Kidney glomerular epithelial cell (primary cell): ENCODE data around the gene ZBTB43.
A peak's percentile ranks its signal among the peaks of the same experiment; 100 is the strongest.
"Not testable (repeated sequence)": the region's sequence is repeated elsewhere in the genome, so short reads cannot be mapped to it uniquely, and the experiment has no call there.

Source experiments
- DNase-seq: peaks from one replicate; lab custom pipeline; 2025; lab: John Stamatoyannopoulos, UW

ZBTB43 gene

GRCh38 chr9:126804696-126805553, at the start of gene ZBTB43:
ZBTB43 (plus strand) TSS chr9:126805040; CDS start chr9:126832510, 27,470 bp downstream.
- DNase-seq, result peak; percentile 91

- no peak for DNase-seq
These were observed 49.4 kb upstream of the ZBTB43 start for GRCh38 chr9:126755317-126755875.

GRCh38 chr9:126756238-126756637, 48.6 kb upstream of the ZBTB43 start:
- DNase-seq, result no peak

GRCh38 chr9:126756876-126757415, 47.9 kb upstream of the ZBTB43 start:
- no peak for DNase-seq

GRCh38 chr9:126758916-126759585, 45.8 kb upstream of the ZBTB43 start:
- no peak for DNase-seq

GRCh38 chr9:126761274-126761673, 43.6 kb upstream of the ZBTB43 start:
- DNase-seq, result no peak

GRCh38 chr9:126763130-126763764, 41.6 kb upstream of the ZBTB43 start:
- DNase-seq, result no peak

- DNase-seq, result no peak
These were observed 31.7 kb upstream of the ZBTB43 start for GRCh38 chr9:126773004-126773607.

- DNase-seq, result no peak
These were observed 28.9 kb upstream of the ZBTB43 start for GRCh38 chr9:126775926-126776325.

GRCh38 chr9:126777733-126778132, 27.1 kb upstream of the ZBTB43 start:
- no peak for DNase-seq

- DNase-seq, result no peak
These were observed 26.7 kb upstream of the ZBTB43 start for GRCh38 chr9:126778141-126778540.

GRCh38 chr9:126778696-126779095, 26.1 kb upstream of the ZBTB43 start:
- not testable (repeated sequence) for DNase-seq

- peak; percentile 27 for DNase-seq
These were observed 23.4 kb upstream of the ZBTB43 start for GRCh38 chr9:126781186-126782052.

- DNase-seq, result no peak
These were observed 22.8 kb upstream of the ZBTB43 start for GRCh38 chr9:126782053-126782388.

- DNase-seq, result no peak
These were observed 20.9 kb upstream of the ZBTB43 start for GRCh38 chr9:126783949-126784348.

- DNase-seq, result no peak
These were observed 20.4 kb upstream of the ZBTB43 start for GRCh38 chr9:126784401-126784800.

GRCh38 chr9:126784841-126785240, 20.0 kb upstream of the ZBTB43 start:
- not testable (repeated sequence) for DNase-seq

- DNase-seq, result no peak
These were observed 16.8 kb upstream of the ZBTB43 start for GRCh38 chr9:126788046-126788445.

- DNase-seq, result peak; percentile 60
These were observed 16.0 kb upstream of the ZBTB43 start for GRCh38 chr9:126788634-126789349.

- no peak for DNase-seq
These were observed 14.3 kb upstream of the ZBTB43 start for GRCh38 chr9:126790561-126790960.
